HepG2 (cell line): ENCODE results near the gene MNAT1. TPM values are rescaled to one million over a fixed set of nuclear protein-coding genes. Genes with fewer than 3 reads are reported as not detected.

Experiments
- ATAC-seq: fragments of 200-7000 bp; cut with Tn5 transposase; 3 replicates; pipeline ENCODE4 v1.9.1; 2020; ENCODE audit warnings: mild to moderate bottlenecking, moderate library complexity
- BruUV-seq: library from RNA; stranded (reverse); fragments of 400-500 nt; replicated peaks from 2 replicates; lab custom pipeline; 2021; lab: Mats Ljungman, UMichigan
- CTCF ChIA-PET: fragments of 300-600 bp; formaldehyde crosslinking; extraction: SDS; loops from one replicate; lab custom pipeline; 2021; ENCODE audit warnings: low total read pairs, inconsistent platforms, low intra/inter-chr PET ratio; lab: Yijun Ruan, JAX
- POLR2A ChIA-PET: fragments of 350-600 bp; sonication (Branson Sonifier 250); formaldehyde crosslinking; loops from one replicate; lab custom pipeline; 2020; ENCODE audit warnings: antibody characterized with exemption, inconsistent platforms; lab: Yijun Ruan, JAX
- DNase-seq: peaks from one replicate; pipeline ENCODE4 v3.0.0-alpha.2; 2015; ENCODE audit warnings: low spot score
- FAIRE-seq: peaks from 3 replicates; lab custom pipeline; 2011; peaks lifted over from hg19 to GRCh38; lab: Jason Lieb, UNC
- H2AFZ ChIP-seq: one replicate; pipeline ENCODE4 v1.6.1; 2011; ENCODE audit warnings: low read length, inconsistent platforms
- H3K27ac ChIP-seq: fragments of 300-600 bp; 3 replicates; pipeline ENCODE4 v1.8.0; 2011; ENCODE audit warnings: mixed run types, mild to moderate bottlenecking, mixed read lengths, low read length, inconsistent platforms; ENCODE audit not compliant: insufficient read depth; ENCODE audit errors: extremely low read length
- H3K27me3 ChIP-seq, 2 experiments: fragments of 200-600 bp in 1 of 2; 2 replicates in 1 of 2; 3 replicates in 1 of 2; pipeline versions ENCODE4 v1.6.0 to v1.8.0; 2011; ENCODE audit warnings: low read length in 2 of 2, mild to moderate bottlenecking in 2 of 2, moderate library complexity in 2 of 2, inconsistent platforms in 1 of 2; ENCODE audit not compliant: insufficient read depth in 2 of 2, control insufficient read depth in 1 of 2
- H3K36me3 ChIP-seq, 2 experiments: fragments of 200-600 bp in 1 of 2; replicated peaks in 1 of 2; 2 replicates in 1 of 2; 3 replicates in 1 of 2; pipeline versions ENCODE4 v1.5.1 to v1.8.0; 2011; ENCODE audit warnings: low read length in 2 of 2, inconsistent platforms in 1 of 2; ENCODE audit not compliant: insufficient read depth in 2 of 2, control insufficient read depth in 1 of 2
- H3K4me1 ChIP-seq: 2 replicates; pipeline ENCODE4 v1.5.1; 2012; ENCODE audit warnings: low read length, inconsistent platforms; ENCODE audit not compliant: insufficient read depth
- H3K4me2 ChIP-seq: 2 replicates; pipeline ENCODE4 v1.6.0; 2011; ENCODE audit warnings: low read depth, low read length, inconsistent platforms
- H3K4me3 ChIP-seq, 3 experiments: fragments of 200-600 bp in 1 of 3; sonication (generic), shearing (Covaris generic) in 1 of 3; replicated peaks in 1 of 3; 2 replicates each; pipeline ENCODE4 v1.5.1; 2011 to 2016; ENCODE audit warnings: low read length in 3 of 3, inconsistent platforms in 2 of 3, low read depth in 2 of 3, mild to moderate bottlenecking in 2 of 3, control low read depth in 1 of 3, mixed read lengths in 1 of 3; ENCODE audit not compliant: insufficient read depth in 1 of 3
- H3K79me2 ChIP-seq: one replicate; pipeline ENCODE4 v1.6.1; 2011; ENCODE audit warnings: low read length, inconsistent platforms; ENCODE audit not compliant: insufficient read depth
- H3K9ac ChIP-seq: 2 replicates; pipeline ENCODE4 v1.6.0; 2011; ENCODE audit warnings: mild to moderate bottlenecking, low read depth, low read length, inconsistent platforms; ENCODE audit not compliant: insufficient read depth
- H3K9me3 ChIP-seq: 2 replicates; pipeline ENCODE4 v1.5.1; 2012; ENCODE audit warnings: mild to moderate bottlenecking, low read length
- H4K20me1 ChIP-seq: 2 replicates; pipeline ENCODE4 v1.6.0; 2011; ENCODE audit warnings: inconsistent platforms, mild to moderate bottlenecking, low read length, moderate library complexity; ENCODE audit not compliant: insufficient read depth
- ZFP1 ChIP-seq: IDR thresholded peaks from 2 replicates; pipeline ENCODE4 v1.6.1; 2016
- ZNF251 ChIP-seq: sonication (generic); formaldehyde crosslinking; IDR thresholded peaks from 2 replicates; pipeline ENCODE4 v1.9.0; 2021; ENCODE audit warnings: mild to moderate bottlenecking, missing genetic modification reagents
- ZNF446 ChIP-seq: sonication (generic); formaldehyde crosslinking; IDR thresholded peaks from 2 replicates; pipeline ENCODE4 v1.5.0; 2020; ENCODE audit warnings: mild to moderate bottlenecking, missing genetic modification reagents
- WGBS: methylation state at CpG from one replicate; pipeline ENCODE4 v1.1.6; 2017; ENCODE audit warnings: low lambda C conversion rate; 5-methylcytosine and 5-hydroxymethylcytosine counted together
- in situ Hi-C: cut with HindIII; loops from 2 replicates; pipeline ENCODE4 v1.10.0; 2017; ENCODE audit warnings: low pct_unique_long_range_greater_than_20kb; ENCODE audit not compliant: extremely low pct_ligation_motif_present
- intact Hi-C: fragments of 100-400 bp; cut with micrococcal nuclease; formaldehyde crosslinking; loops from one replicate; pipeline ENCODE4 v1.10.0; 2022; ENCODE audit not compliant: unreplicated experiment
- polyA plus RNA-seq, 8 experiments: library from polyadenylated mRNA; depleted of rRNA in 3 of 8; stranded (reverse) in 7 of 8; unstranded in 1 of 8; fragments of >200 nt; fragmentation: Illumina TruSeq in 4 of 8; extraction: Trizol in 4 of 8; gene quantifications; 2 replicates each; pipeline versions ENCODE4 v1.2.1 to v1.2.3, GENCODE V29; 2011 to 2016; ENCODE audit warnings: low read depth in 4 of 8, missing spikeins in 1 of 8, mixed read lengths in 1 of 8; ENCODE audit not compliant: insufficient read depth in 1 of 8
- total RNA-seq, 5 experiments: library from RNA; depleted of rRNA; stranded (reverse); fragments of >200 nt; fragmentation: Illumina TruSeq; extraction: Trizol; gene quantifications; 2 replicates each; pipeline ENCODE4 v1.2.3, GENCODE V29; 2016; ENCODE audit warnings: low read depth in 1 of 5
- TF ChIP-seq, protein P1 (sequence below): sonication (generic); formaldehyde crosslinking; IDR thresholded peaks from 2 replicates; pipeline ENCODE4 v1.4.0; 2020; ENCODE audit warnings: missing genetic modification reagents, borderline replicate concordance
- TF ChIP-seq, protein P2 (sequence below): sonication (generic); formaldehyde crosslinking; conservative IDR thresholded peaks from 2 replicates; pipeline ENCODE4 v1.4.0; 2020; ENCODE audit warnings: missing genetic modification reagents
- TF ChIP-seq, protein P3 (sequence below), 2 experiments: fragments of 450-650 bp in 1 of 2; sonication (generic) in 1 of 2; formaldehyde crosslinking in 1 of 2; IDR thresholded peaks; 2 replicates each; pipeline versions ENCODE4 v1.6.1 to v1.8.0; 2016 to 2022; ENCODE audit warnings: antibody characterized with exemption in 1 of 2, mild to moderate bottlenecking in 1 of 2, missing genetic modification reagents in 1 of 2

The MNAT1 gene
- total and polyA plus RNA-seq, 2 of the 13 experiments (the other 11 are each of a cell fraction or from before 2014, with no cell fraction given), result 49.2 to 94.8 TPM

DNA sequence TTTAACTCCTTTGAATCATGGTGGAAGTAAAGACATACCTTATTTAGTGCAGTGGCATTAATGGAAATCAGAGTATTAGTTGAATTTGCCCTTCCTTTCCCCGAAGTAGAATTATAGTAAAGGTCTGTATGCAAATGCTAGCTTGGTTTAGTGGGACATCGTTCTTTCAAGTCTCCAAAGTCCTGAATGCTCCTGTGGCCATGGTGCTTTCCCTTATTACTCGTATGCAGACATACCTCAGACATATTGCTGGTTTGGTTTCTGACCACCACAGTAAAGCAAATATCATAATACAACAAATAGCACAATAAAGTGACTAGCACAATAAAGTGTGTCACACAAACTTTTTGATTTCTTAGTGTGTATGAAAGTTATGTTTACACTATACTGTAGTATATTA is 52.3 kb downstream of the MNAT1 start:
- FAIRE-seq, result no peak
- no peak overlapping the region for H3K4me2 ChIP-seq
- no peak overlapping the region for H3K9ac ChIP-seq
- no peak overlapping the region for H3K27ac ChIP-seq
- no peak for DNase-seq
- TF ChIP-seq ZFP1, result no peak
- TF ChIP-seq ZNF446 (CRISPR knock-in tag), result no peak
- TF ChIP-seq ZNF251 (CRISPR knock-in tag), result no peak
- TF ChIP-seq, protein P1, sequence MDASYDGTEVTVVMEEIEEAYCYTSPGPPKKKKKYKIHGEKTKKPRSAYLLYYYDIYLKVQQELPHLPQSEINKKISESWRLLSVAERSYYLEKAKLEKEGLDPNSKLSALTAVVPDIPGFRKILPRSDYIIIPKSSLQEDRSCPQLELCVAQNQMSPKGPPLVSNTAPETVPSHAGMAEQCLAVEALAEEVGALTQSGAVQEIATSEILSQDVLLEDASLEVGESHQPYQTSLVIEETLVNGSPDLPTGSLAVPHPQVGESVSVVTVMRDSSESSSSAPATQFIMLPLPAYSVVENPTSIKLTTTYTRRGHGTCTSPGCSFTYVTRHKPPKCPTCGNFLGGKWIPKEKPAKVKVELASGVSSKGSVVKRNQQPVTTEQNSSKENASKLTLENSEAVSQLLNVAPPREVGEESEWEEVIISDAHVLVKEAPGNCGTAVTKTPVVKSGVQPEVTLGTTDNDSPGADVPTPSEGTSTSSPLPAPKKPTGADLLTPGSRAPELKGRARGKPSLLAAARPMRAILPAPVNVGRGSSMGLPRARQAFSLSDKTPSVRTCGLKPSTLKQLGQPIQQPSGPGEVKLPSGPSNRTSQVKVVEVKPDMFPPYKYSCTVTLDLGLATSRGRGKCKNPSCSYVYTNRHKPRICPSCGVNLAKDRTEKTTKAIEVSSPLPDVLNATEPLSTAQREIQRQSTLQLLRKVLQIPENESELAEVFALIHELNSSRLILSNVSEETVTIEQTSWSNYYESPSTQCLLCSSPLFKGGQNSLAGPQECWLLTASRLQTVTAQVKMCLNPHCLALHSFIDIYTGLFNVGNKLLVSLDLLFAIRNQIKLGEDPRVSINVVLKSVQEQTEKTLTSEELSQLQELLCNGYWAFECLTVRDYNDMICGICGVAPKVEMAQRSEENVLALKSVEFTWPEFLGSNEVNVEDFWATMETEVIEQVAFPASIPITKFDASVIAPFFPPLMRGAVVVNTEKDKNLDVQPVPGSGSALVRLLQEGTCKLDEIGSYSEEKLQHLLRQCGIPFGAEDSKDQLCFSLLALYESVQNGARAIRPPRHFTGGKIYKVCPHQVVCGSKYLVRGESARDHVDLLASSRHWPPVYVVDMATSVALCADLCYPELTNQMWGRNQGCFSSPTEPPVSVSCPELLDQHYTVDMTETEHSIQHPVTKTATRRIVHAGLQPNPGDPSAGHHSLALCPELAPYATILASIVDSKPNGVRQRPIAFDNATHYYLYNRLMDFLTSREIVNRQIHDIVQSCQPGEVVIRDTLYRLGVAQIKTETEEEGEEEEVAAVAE (CRISPR knock-in tag), result no peak
- TF ChIP-seq, protein P2, sequence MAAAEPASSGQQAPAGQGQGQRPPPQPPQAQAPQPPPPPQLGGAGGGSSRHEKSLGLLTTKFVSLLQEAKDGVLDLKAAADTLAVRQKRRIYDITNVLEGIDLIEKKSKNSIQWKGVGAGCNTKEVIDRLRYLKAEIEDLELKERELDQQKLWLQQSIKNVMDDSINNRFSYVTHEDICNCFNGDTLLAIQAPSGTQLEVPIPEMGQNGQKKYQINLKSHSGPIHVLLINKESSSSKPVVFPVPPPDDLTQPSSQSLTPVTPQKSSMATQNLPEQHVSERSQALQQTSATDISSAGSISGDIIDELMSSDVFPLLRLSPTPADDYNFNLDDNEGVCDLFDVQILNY (CRISPR knock-in tag), result no peak
- TF ChIP-seq, protein P3, sequence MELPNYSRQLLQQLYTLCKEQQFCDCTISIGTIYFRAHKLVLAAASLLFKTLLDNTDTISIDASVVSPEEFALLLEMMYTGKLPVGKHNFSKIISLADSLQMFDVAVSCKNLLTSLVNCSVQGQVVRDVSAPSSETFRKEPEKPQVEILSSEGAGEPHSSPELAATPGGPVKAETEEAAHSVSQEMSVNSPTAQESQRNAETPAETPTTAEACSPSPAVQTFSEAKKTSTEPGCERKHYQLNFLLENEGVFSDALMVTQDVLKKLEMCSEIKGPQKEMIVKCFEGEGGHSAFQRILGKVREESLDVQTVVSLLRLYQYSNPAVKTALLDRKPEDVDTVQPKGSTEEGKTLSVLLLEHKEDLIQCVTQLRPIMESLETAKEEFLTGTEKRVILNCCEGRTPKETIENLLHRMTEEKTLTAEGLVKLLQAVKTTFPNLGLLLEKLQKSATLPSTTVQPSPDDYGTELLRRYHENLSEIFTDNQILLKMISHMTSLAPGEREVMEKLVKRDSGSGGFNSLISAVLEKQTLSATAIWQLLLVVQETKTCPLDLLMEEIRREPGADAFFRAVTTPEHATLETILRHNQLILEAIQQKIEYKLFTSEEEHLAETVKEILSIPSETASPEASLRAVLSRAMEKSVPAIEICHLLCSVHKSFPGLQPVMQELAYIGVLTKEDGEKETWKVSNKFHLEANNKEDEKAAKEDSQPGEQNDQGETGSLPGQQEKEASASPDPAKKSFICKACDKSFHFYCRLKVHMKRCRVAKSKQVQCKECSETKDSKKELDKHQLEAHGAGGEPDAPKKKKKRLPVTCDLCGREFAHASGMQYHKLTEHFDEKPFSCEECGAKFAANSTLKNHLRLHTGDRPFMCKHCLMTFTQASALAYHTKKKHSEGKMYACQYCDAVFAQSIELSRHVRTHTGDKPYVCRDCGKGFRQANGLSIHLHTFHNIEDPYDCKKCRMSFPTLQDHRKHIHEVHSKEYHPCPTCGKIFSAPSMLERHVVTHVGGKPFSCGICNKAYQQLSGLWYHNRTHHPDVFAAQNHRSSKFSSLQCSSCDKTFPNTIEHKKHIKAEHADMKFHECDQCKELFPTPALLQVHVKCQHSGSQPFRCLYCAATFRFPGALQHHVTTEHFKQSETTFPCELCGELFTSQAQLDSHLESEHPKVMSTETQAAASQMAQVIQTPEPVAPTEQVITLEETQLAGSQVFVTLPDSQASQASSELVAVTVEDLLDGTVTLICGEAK (IDR thresholded peaks at IDR 0.05), result no peak
- TF ChIP-seq, protein P3 (CRISPR knock-in tag; IDR thresholded peaks at IDR 0.05), result no peak
- no peak overlapping the region for H3K4me3 ChIP-seq
- H3K36me3 ChIP-seq, result no peaks in the 10 kb centered on the region; a peak in 2 of 5 replicates
- peaks cover 35% of the 10 kb centered on the region for H3K4me1 ChIP-seq
- POLR2A ChIA-PET, result interaction anchor here (0.6 kb wide), 1 partner anchor 87 kb away, joined by 5 read pairs; no protein-coding TSS in a partner anchor
- peaks cover 27% of the 10 kb centered on the region for H3K79me2 ChIP-seq
- WGBS, result 97% methylated on average over 3 of the region's 3 CpGs
- CTCF ChIA-PET, result no interaction called here
- BruUV-seq, result no TSS peak
- H2AFZ ChIP-seq, result no peak overlapping the region
- H3K9me3 ChIP-seq, result no peaks in the 10 kb centered on the region
- intact Hi-C loops (no loop called here), in situ Hi-C loops (no loop called here)
- ATAC-seq, result no peak
- no peaks in the 10 kb centered on the region for H4K20me1 ChIP-seq
- H3K27me3 ChIP-seq, result no peaks in the 10 kb centered on the region
